GM12874 (cell line): Measurements from ENCODE around the gene HNF1B.

ENCODE experiments used
- TF ChIP-seq, protein P1 (sequence below): IDR thresholded peaks from 2 replicates; pipeline ENCODE4 v1.5.1; 2011; ENCODE audit warnings: low read depth, mild to moderate bottlenecking, control low read depth, low read length, moderate library complexity; ENCODE audit not compliant: insufficient read depth

HNF1B gene

DNA sequence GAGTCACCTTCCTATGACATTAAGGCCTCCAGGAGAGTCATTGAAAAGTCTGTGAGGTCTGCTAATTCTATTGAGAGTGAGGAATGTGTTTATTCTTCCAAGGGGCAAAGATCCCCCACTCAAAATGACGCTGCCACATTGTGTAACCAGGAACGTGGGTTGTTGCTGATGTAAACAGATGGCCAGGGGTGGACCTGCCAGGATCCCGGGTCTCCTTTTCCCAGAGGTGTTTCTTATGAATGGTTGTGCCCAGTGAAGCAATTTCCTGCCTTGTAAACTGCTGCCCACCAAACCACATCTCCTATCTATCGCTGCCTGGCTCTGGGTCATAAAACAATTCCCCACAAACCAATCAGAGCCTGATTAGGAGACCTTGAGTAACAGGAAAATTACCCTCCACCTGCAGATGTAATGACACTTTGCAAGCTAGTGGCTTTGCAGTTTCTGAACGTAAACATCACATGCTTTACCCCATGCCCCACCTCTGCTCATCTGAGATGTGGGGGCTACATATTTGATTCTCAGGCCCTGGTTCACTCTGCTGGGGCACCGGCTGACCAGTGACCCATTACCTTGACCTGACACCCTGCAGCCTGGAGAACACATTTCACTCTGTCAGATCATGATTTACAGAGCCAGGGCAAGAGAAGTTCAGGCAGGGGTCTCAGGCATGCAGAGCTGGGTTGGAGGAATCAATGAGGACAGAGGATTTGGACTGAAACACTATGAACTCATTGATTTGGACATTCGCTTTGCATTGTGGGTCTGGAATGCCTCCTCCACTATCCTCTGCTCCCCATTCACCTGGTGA lies 68.5 kb downstream of the HNF1B start:
- TF ChIP-seq, protein P1, sequence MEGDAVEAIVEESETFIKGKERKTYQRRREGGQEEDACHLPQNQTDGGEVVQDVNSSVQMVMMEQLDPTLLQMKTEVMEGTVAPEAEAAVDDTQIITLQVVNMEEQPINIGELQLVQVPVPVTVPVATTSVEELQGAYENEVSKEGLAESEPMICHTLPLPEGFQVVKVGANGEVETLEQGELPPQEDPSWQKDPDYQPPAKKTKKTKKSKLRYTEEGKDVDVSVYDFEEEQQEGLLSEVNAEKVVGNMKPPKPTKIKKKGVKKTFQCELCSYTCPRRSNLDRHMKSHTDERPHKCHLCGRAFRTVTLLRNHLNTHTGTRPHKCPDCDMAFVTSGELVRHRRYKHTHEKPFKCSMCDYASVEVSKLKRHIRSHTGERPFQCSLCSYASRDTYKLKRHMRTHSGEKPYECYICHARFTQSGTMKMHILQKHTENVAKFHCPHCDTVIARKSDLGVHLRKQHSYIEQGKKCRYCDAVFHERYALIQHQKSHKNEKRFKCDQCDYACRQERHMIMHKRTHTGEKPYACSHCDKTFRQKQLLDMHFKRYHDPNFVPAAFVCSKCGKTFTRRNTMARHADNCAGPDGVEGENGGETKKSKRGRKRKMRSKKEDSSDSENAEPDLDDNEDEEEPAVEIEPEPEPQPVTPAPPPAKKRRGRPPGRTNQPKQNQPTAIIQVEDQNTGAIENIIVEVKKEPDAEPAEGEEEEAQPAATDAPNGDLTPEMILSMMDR, result no peak

DNA sequence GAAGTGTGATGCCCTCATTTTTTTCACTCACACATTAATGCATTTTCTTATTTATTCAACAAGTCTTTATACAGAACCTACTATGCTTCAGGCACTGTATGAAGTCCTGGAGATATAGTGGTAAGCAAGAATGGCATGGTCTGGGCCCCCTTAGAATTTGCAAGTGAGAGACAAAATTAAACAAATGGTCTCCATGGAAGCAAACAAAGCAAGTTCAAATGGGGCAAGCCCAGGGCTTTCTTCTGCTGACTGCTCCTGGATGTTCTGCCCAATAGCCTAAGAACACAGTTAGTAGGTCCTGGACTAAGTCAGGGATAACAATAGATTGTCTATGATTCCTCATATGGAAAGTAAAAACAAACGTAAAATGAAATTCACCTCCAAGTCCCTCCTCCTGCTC lies 70.3 kb downstream of the HNF1B start:
- TF ChIP-seq, protein P1, result no peak

DNA sequence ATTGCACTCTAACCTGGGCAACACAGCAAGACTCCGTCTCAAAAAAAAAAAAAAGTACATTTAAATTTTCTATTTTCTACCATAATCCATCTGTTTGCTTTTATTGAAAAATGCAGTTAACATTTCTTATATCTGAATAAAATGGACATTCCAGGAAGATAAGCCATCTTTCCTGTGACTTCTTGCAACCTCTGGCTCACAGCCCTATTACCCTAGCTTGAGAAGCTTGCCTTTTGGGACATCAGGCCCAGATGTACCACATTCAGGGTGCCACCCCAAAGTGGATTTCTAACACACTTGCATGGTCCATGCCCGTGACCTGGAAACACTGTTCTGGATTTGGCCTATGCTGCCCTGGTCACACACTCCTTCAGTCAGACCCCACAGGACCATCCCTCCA lies 71.5 kb downstream of the HNF1B start:
- TF ChIP-seq, protein P1, result no peak

DNA sequence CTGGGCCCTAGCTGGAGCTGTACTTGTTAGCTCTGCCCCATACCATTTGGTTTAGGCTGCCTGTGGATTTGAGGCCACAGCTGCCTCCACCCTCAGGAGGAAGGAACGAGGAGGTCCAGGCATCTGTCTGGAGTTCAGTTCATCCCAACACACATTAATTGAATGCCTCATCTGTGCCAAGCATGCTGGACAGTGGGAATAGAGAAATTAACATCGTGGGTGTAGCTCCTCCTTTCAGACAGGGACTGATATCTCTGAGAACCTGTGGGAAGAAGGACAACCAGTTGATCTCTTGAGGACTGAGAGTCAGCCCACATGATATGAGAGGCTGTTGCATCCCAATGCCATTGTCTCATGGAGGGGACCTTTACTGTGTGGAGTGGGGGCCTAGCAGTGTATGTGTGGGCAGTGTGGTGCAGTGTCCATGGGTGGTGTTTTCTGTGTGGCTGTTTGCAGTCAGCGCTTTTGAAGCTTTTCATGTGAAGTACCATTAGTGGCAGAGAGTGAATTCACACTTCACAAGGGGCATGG lies 72.2 kb downstream of the HNF1B start:
- TF ChIP-seq, protein P1, result no peak

- TF ChIP-seq, protein P1, result no peak
Observed at GRCh38 chr17:37671824-37672547, 72.9 kb downstream of the HNF1B start.

DNA sequence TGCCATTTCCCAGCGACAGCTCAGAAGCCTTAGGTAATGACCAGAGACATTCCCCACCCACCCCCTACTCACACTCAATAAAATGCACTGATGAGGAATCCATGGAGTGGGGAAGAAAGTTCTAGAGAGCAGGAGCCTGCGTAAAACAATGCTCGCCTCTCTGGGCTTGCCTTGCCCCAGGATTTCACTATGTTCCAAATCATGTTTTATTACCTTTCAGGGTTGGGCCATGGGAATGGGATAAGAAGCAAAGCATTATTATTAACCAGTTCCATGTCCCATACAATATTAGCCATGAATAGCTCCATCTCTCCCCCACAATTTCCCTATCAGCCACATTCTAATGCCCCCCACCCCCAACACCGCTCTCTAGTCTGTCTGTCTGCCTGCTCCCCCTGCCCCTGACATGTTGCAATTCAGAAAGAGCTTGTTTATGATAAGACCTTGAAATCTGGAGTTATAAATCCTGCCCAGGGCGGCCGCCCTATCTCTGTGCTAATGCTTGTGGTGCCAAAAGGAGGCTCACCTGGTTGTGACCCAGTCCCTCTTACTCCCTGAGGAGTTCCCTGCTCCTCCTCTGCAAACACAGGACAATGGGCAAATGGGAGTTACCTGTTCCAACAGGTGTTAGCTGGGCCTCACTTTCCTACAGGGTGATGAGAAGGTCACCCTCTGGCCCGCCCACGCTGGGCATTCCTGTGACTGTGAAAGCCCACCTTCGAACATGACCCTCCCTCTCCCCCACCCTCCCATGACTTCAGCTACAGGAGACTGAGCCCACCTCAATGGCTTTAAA lies 73.6 kb downstream of the HNF1B start:
- TF ChIP-seq, protein P1, result no peak

DNA sequence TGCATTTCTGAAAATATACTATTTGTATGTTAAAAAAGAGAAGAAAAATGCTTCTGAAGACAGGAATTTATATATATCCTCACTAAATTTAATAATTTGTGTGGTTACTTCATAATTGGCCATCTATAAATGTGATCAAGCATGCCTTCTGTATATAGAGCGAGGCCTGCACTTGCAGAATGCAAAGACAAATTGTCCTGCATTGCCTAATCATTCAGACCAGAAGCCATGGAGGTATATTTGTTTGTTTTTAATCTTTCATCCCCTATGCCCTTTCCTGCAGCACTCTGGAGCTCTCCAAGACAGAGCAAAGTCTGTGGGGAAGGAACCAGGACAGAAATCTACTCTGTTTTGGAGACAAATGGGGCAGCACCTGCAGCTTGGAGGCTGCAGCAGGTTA lies 77.8 kb downstream of the HNF1B start:
- TF ChIP-seq, protein P1, result no peak
